Fibroblast of skin of scalp (primary cell): ENCODE results near the gene PAQR9.

Experiments used
- DNase-seq: peaks from one replicate; pipeline ENCODE4 v3.0.0-alpha.2; 2013

The PAQR9 gene

GRCh38 chr3:142914286-142914811, 49.1 kb downstream of the PAQR9 start:
- no peak for DNase-seq

GRCh38 chr3:142913432-142913831, 50.0 kb downstream of the PAQR9 start:
- no peak for DNase-seq

- DNase-seq: no peak
These were observed 50.9 kb downstream of the PAQR9 start for GRCh38 chr3:142912402-142913172.
